GM21717 (cell line): ENCODE results near the gene KCNAB2.
"Not testable (repeated sequence)": the region's sequence is repeated elsewhere in the genome, so short reads cannot be mapped to it uniquely, and the experiment has no call there.

Source experiments
- ATAC-seq: cut with Tn5 transposase; IDR thresholded peaks from one replicate; pipeline ENCODE4 v1.9.1; 2021; ENCODE audit warnings: mild to moderate bottlenecking, moderate library complexity; ENCODE audit not compliant: unreplicated experiment

The KCNAB2 gene

GRCh38 chr1:6052543-6053205 is 7.0 kb downstream of the KCNAB2 start:
- ATAC-seq: no peak

GRCh38 chr1:6053206-6053546 is 7.5 kb downstream of the KCNAB2 start:
- no peak for ATAC-seq

DNA sequence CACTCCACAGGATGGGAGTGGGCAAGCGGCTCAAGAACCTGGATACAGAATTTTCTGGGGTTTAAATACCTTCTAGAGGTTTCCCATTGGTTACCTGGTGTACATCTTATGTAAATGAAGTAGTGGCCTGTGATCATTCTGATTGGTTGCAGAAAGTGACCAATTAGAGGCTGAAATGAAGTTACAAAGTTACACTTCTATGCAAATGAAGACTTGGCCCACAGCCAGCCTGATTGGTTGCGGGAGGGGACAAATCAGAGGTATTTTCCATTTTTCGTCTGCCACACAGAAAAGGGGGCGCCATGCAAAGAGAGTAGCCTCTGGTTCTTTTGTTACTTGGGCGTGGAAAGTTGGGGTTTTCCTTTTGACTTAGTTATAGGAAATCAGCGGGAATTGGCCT is 8.9 kb downstream of the KCNAB2 start:
- ATAC-seq: no peak

GRCh38 chr1:6056572-6056948 is 10.9 kb downstream of the KCNAB2 start:
- ATAC-seq: no peak

- no peak for ATAC-seq
These were observed 11.6 kb downstream of the KCNAB2 start for GRCh38 chr1:6057170-6057845.

DNA sequence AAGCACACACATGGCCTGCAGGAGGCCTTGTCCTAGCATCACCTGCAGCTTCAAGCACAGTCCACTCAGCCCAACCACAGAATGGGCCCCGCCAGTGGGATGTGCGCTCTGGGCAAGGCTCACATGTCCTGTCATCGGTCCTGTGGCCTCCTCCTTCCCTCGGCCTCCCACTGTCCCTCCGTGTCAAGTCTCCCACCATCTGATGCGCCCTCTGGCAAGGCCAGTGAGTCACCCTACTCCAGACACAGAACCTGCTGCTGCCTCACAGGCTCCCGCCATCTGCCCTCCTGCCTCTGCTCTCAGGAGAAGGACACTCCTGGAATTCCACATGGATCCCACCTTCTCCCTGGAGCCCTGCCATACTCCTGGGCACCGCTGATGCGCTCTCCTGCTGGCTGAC is 14.2 kb downstream of the KCNAB2 start:
- ATAC-seq: no peak

DNA sequence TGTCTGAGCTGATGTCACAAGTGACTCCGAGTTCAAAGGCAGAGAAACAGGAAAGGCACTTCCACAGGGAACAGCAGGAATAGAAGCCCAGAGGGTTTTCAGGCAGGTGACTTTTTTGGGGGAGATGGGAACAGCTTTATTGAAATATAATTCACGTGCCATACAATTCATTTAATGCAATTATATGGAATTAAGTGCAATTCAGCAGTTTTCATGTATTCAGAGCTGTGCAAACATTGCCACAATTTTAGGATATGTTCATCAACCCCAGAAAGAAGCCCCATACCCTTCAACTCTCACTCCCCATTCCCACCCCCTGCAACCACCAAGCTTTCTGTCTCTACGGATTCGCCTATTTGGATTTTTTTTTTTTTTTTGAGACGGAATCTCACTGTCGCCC is 17.0 kb downstream of the KCNAB2 start:
- no peak for ATAC-seq

DNA sequence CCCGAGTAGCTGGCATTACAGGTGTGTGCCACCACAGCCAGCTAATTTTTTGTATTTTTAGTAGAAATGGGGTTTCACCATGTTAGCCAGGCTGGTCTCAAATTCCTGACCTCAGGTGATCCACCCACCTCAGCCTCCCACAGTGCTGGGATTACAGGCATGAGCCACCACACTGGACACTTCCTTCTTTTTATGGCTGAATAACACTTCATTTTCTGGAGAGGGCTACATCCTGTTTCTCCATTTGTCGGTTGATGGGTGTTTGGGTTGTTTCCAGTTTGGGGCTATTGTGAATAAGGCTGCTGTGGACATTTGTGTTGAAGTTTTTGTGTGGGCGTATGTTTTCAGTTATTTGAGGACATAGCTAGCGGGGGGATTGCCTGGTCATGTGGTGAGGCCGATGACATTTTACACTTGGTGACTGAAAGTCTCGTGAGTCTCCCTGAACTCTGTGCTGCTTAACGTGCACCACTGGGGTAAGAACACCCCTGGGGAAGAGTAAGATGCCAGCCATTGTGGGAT is 17.9 kb downstream of the KCNAB2 start:
- not testable (repeated sequence) for ATAC-seq

DNA sequence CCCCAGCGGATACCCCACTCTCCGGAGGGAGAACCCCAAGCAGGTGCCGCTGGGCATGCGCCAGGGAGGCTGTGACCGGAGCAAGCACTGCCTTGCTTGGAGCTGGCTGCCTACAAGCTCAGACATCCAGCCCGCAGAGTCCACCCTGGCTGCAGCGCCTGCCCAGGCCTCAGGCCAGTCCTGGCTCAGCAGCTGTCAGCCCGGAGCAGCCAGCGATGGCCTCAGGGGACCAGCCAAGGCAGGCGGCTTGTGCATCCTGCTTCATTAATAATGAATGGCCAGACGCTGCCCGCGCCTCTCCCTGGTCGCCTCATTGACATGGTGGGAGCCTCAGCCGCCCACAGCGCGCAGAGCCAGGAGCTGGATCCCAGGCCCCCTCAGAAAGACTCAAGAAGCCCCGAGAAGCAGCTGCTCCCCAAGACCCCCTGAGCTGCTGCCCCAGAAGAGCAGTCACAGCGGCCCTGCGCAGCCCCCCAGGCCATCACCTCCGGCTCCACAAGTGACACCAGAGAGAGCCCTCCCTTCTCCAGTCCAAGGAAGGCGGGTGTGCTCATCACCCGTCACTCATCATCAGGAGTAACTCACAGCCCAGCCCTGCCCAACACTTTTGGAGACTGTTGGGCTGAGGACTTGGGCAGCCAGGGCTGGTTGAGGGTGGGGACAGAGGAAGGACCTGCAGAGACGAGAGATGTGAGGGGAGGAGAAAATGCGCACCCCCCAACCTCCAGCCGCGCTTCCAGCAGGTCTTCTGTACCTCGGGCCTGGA is 19.6 kb downstream of the KCNAB2 start:
- no peak for ATAC-seq

- no peak for ATAC-seq
These were observed 21.0 kb downstream of the KCNAB2 start for GRCh38 chr1:6066680-6067079.

GRCh38 chr1:6068073-6068472 is 22.4 kb downstream of the KCNAB2 start:
- no peak for ATAC-seq

GRCh38 chr1:6068932-6069331 is 23.2 kb downstream of the KCNAB2 start:
- no peak for ATAC-seq

- no peak for ATAC-seq
These were observed 23.9 kb downstream of the KCNAB2 start for GRCh38 chr1:6069573-6069972.

DNA sequence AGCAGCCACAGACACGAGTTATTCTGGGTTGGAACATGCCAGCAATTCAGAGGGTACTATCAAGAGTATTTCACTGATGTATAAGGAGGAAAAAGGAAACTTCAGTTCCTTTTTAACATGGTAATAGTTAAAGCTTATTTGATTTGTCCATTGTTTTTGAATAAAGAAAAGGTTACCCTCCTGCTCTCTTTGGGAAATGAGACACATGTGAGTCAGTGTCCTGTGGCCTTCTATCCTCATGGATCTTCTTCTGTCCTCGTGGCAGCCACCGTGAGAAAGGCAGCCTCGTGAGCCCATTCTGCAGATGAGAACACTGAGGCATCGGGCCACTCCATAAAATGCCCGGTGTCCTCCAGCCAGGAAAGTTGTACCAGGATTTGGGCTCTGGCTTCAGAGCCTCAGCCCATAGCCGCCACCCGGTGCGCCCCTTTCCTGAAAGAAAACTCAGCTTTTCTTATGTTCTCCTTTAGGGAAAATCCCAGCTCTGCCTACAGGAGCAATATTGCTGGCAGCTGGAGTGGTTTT is 24.8 kb downstream of the KCNAB2 start:
- ATAC-seq: no peak

DNA sequence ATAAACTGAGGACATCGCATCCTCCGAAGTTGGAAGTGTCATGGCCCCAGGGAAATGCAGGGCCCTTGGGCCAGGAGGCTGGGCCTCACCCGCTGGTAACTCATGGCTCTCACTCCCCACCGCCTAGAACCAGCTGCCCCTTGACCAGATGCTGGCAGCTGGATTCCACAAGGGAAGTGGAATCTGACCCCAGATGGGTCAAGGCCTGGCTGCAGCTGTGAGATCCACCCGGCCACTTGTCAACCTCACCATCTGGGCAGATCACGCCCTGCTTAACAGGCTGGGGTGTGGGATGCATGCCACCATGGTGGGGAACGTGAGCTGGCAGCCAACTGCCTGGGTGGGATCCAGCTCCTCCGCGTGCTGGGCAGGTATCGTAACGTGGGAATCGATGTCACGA is 25.5 kb downstream of the KCNAB2 start:
- ATAC-seq: no peak

GRCh38 chr1:6072774-6073479 is 27.2 kb downstream of the KCNAB2 start:
- ATAC-seq: no peak

GRCh38 chr1:6073480-6074053 is 27.9 kb downstream of the KCNAB2 start:
- no peak for ATAC-seq

- ATAC-seq: no peak
These were observed 28.7 kb downstream of the KCNAB2 start for GRCh38 chr1:6074192-6074901.

- no peak for ATAC-seq
These were observed 30.1 kb downstream of the KCNAB2 start for GRCh38 chr1:6075748-6076147.

GRCh38 chr1:6077061-6077460 is 31.4 kb downstream of the KCNAB2 start:
- not testable (repeated sequence) for ATAC-seq
